NCI-H460 (cell line): Measurements from ENCODE around the gene PSMG3. TPM values are rescaled to one million over a fixed set of nuclear protein-coding genes. Genes with fewer than 3 reads are reported as not detected.
A peak's percentile ranks its signal among the peaks of the same experiment; 100 is the strongest.

ENCODE experiments used
- DNase-seq: peaks from one replicate; pipeline ENCODE4 v3.0.0-alpha.2; 2016; ENCODE audit warnings: low read depth; ENCODE audit errors: extremely low read depth
- polyA plus RNA-seq: library from polyadenylated mRNA; depleted of rRNA; stranded (reverse); fragments of >200 nt; gene quantifications from 2 replicates; pipeline ENCODE4 v1.2.3, GENCODE V29; 2014; cell fraction: nucleus; rRNA removed
- total RNA-seq: library from RNA; depleted of rRNA; stranded (reverse); fragments of >200 nt; shearing (Covaris generic); gene quantifications from 2 replicates; pipeline ENCODE4 v1.2.3, GENCODE V29; 2014; rRNA removed

PSMG3 gene
- 125 and 137 TPM in 2 replicates for total RNA-seq
- polyA plus RNA-seq: 190 and 249 TPM in 2 replicates

- DNase-seq: peak; percentile 83
Observed at GRCh38 chr7:1569833-1570632, at the start of gene PSMG3. TSS of gene PSMG3 (minus strand) at chr7:1570032. CDS start at chr7:1569339, 693 bp downstream.

GRCh38 chr7:1618475-1618874, 48.6 kb upstream of the PSMG3 start:
- DNase-seq: no peak

DNA sequence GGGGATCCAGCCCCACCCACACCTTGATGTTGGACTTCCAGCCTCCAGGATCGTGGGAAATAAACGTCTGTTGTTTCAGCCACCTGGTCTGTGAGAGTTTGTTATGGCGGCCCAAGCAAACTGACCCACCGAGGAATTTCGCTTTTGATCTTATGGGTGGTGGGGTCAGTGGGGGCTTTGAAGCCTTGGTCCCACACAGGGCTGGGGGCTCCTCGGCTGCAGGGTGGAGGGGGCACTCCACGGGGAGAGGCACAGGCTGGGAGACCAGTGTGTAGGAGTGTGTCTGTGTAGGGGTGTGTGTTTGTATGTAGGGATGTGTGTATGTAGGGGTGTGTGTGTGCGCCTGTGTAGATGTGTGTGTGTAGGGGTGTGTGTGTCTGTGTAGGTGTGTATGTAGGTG, 48.1 kb upstream of the PSMG3 start:
- no peak for DNase-seq

DNA sequence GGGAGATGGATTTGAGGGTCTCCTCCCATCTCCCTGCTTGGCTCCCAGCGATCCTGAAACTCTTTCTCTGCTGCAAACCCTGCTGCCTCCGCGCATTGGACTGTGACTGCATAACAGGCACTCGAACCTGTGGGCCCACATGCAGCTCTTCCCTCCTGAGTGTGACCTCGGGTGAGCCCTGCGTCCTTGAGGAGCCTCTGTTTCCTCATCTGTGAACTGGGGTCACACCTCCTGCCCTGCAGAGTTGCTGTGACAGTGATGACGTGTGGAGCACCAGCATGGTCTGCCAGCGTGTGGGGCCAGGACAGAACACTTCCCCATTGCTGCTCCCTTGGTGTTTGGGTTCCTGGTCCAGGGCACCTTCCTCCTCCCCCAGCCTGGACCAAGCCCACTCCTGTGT, 46.9 kb upstream of the PSMG3 start:
- no peak for DNase-seq

- no peak for DNase-seq
Observed at GRCh38 chr7:1611708-1612241, 41.9 kb upstream of the PSMG3 start.

GRCh38 chr7:1610678-1611302, 41.0 kb upstream of the PSMG3 start:
- DNase-seq: no peak

GRCh38 chr7:1610013-1610677, 40.3 kb upstream of the PSMG3 start:
- DNase-seq: no peak

- DNase-seq: no peak
Observed at GRCh38 chr7:1609023-1609422, 39.2 kb upstream of the PSMG3 start.

DNA sequence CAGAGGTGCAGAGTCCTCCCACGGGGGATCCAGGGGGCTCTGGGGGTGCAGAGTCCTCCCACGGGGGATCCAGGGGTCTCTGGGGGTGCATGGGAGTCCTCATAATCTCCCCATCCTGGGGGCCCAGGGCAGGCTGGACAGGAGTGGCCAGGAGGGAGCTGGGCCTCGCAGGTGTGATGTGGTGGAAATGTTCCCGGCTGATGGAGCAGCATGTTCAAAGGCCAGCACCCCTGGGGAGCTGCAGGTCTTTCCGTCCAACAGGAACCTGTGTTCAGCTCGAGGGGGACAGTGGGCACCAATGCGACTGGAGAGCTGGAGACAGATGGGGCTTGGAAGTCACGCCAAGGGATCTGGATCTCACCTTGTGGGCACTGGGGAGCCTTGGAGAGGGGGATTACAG, 38.5 kb upstream of the PSMG3 start:
- no peak for DNase-seq

GRCh38 chr7:1607696-1608095, 37.9 kb upstream of the PSMG3 start:
- DNase-seq: no peak

DNA sequence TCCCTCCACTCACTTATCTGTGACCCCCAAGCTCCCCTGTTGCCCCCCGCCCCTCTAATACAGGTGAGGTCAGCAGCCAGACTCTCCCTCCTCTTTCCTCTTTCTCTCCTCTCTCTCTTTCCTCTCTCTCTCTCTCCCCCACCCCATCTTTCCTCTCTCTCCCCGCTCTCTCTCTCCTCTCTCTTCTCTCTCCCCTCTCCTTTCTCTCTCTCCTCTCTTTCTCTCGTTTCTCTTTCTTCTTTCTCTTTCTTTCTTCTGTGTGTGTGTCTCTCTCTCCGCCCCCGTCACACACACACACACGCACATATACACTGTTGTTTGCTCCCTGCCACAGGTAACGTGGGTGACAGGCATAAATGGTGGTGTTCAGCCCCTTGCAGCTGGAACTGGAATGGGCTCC, 37.2 kb upstream of the PSMG3 start:
- no peak for DNase-seq

DNA sequence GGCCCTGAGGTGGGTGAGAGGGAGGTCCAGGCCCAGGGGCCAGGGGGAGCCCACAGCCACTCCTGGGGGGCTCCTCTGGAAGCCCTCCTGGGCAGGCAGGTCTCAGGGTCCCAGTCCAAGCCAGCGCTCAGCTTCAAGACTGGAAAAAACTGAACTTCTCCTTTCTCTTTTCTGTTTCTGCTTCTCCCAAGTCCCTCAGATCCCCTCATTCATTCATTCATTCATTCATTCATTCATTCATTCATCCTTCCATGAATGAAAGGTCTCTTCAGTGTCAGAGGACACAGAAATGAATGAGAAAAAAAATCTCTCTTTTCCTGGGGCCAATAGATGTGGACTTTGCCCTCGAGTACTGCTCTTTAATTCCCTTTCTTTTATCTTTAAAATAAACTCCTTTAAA, 34.6 kb upstream of the PSMG3 start:
- DNase-seq: no peak

DNA sequence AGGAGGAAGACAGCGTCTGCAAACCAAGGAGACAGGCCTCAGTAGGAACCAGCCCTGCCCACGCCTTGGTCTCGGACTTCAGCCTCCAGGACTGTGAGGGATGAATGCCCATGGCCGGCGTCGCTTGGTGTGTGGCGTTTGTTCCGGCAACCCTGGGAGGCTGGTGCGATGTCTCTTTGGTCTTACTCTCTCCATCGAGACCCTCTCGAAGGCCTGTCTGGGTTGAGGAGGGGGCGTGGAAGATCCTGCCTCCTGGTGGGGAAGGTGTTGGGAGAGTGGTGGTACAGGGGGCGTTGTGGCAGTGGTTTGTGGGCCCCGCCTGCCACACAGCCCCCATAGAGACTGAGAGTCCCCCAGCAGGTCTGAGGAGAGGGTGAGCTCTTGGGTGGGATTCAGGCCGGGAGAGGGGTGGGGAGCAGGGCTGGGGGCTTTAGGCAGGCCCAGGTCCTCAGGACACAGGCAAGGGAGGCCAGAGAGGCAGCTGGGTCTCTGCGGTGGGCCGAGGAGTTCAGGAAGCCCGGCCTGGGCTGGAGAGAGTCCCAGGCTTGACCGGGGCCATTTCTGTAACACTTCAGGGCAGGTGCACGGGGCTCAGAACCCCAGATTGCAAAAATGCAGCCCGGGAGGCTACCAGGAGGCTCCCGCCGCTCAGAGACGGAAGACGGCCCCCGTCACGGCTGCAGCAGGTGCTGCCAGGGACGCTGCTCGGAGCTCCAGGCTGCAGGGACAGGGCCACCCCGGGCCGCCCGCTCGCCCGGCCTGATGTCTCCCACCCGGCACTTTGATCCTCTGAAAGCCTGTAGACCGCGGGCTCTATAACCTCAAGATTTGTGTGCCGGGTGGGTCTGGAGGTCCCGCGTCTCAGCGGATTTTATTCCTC, 33.8 kb upstream of the PSMG3 start:
- DNase-seq: no peak

DNA sequence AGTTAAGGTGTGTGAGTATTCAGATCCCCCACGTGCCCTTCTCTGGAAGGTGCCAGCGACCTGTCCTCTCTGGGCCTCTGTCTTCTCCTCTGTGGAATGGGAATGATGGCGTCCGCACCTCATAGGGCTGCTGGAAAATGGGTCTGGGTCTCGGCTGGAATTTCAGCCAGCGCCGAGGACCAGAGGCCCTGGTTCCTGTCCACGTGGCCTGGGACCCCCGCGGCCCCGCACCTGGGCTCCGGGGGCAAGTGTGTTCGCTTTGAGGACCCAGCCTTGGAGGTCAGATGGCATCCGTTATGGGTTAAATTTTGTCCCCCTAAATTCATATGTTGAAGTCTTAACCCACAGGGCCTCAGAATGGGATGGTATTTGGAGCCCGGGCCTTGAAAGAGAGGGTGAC, 32.6 kb upstream of the PSMG3 start:
- DNase-seq: no peak

DNA sequence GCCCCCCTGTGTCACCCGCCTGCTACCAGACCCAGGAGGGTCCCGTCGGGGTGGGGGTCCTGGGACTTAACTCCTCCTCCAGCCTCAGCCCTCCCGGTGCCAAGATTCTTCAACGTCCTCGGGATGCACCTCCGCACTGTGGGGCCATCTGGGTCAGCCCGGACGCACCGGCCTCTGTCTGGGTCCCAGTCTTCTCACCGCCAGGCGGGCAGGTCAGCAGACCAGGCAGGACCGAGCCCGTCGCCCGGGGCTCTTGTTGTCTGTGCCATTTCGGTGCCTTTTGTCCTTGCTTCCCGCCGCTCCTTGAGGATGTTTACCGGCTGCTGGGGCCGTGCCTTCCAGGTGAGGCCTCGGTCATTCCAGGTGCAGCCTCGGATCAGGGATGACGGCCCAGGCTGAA, 32.1 kb upstream of the PSMG3 start:
- no peak for DNase-seq

DNA sequence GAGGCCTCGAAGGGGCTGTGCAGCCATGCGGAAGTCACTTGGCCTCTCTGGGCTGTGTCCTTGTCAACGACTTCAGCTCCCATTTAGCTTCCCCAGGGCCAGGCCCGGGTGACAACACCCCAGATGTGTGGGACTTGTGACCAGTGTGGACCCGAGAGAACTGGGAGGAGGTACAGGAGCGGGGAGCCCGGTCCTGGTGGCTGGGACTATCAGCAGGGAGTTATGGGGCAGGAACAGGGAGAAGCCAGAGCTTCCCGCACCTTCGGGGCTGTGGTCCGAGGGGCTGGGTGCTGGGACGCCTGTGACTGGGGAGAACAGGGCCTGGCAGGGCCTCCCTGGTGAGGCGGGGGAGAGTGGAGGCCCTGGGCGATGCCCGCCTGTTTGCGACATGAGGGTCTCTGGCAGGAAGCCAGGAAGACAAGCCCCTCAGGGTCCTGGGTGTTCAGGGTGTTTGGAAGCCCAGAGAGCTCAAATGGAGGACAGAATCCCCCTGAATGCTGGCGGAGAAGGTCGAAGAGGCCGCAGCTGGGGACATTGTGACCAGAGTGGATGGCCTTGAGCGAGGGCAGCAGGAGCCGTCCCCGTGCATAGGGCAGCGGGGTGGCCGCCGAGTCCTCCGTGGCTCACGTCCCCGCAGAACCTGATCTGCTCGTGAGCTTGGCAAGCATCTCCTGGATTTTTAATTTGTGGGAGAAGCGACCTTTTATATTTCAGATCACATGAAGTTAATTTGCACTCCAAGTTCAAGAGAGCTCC, 30.0 kb upstream of the PSMG3 start:
- DNase-seq: no peak

GRCh38 chr7:1598961-1599639, 29.3 kb upstream of the PSMG3 start:
- no peak for DNase-seq

DNA sequence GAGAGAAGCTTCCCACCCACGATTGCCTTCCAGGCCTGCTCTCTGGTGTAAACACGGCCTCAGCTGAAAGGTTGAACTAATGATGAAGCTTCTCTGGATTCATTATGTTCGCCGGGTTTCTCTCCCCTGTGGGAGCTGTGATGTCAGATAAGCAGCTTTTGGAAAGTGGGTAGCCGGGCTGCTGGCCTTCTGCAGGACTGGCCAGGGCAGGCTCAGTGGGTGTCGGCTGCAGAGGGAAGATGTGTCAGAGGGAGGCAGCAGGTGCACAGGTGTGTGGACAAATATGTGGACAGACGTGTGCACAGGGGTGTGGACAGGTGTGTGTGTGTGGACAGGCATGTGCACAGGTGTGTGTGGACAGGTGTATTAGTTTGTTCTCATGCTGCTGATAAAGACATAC, 28.5 kb upstream of the PSMG3 start:
- no peak for DNase-seq

- no peak for DNase-seq
Observed at GRCh38 chr7:1597791-1598190, 28.0 kb upstream of the PSMG3 start.
